ENCODE data around the gene PDLIM5.
"Not testable (repeated sequence)": the region's sequence is repeated elsewhere in the genome, so short reads cannot be mapped to it uniquely, and the experiment has no call there.

The PDLIM5 gene

DNA sequence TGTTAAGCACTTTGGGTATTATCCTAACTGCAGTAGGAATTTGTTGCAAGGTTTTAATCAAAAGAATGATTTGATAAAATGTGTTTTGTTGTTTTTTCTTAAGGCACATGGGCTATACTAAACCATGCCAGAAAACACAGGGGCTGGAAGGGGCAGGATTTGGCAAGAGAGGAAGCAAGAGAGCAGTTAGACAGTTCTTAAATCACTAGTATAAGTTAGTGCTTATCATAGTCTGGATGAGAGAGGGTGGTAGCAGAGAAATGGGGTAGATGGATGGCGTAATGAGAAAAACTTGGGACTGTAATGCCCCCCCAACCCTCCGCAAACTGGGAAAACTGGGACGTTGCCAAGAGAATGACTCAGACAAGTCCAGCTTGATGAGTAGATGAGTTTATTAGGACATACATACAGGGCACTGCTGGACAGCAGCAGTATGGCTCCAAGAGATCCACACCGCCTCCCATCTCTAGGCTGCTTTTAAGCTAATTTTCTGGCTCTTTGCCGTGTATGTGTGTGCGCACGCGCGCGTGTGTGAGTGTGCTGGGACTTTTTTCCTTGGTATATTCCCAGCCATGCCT lies 151.5 kb downstream of the PDLIM5 start:
- no peak for DNase-seq (ENCODE audit: low read depth)

DNA sequence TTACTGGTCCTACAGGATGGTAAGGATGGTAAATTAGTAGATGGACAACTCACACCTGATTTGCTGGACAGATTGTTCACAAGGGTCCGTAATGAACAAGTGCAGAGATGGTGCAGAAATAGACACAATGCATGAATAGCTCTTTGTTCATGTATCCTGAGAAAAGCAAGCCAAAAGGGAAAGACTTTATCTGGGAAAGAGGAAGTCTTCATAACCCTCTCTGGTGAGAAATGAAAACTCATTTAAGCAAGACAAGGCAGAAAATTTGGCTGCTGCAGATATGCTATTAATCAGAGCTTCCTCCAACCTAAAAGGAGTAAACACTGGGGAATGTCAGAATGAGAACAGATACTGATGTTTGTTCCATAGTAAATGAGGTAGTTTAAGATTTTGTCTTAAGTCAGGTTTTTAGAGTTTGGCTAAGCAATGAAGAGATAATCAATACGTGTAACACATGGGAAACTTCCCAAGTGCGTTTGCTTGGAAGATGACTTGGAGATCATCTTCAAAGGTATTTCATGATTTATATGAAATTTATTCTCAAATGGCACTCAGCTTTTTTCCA lies 153.6 kb downstream of the PDLIM5 start:
- DNase-seq (ENCODE audit: low read depth) = no peak

DNA sequence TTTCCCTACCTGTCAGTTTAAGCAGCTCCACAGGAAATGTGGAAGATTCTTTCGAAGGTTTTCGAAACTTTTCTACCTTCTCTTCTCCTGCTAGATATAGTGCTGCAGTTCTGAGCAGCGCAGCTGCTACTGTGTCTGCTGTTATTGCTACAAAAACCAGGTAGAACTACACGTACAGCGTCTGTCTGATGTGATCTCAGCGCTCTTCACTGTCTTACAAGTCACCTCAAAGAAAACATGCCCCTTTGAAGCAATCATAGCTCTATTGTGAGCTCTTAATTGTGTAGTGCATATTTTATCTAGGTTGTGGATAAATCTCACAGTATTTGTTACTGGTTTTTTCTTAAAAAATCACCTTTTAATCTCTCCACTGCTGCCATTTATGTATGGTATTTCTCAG lies 158.4 kb downstream of the PDLIM5 start:
- no peak for DNase-seq (ENCODE audit: low read depth)

DNA sequence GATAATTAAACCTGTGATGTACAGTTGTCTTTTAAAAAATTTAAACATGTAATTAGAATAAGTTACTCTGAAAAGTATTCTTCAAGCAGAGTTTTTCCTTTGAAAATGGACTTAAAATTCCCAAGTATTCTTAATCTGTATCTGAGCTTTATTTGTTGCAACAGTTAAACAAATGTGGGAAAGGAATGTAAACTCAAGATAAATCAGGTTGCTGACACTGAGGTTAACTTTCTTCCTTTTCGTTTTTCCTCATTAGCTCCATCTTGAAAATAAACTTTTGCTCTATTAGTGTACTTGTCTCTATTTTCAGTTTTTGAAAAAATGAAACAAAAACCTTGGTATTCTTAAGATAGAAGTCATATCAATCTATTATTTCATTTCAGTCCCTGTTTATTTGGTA lies 161.5 kb downstream of the PDLIM5 start:
- DNase-seq (ENCODE audit: low read depth) = no peak

DNA sequence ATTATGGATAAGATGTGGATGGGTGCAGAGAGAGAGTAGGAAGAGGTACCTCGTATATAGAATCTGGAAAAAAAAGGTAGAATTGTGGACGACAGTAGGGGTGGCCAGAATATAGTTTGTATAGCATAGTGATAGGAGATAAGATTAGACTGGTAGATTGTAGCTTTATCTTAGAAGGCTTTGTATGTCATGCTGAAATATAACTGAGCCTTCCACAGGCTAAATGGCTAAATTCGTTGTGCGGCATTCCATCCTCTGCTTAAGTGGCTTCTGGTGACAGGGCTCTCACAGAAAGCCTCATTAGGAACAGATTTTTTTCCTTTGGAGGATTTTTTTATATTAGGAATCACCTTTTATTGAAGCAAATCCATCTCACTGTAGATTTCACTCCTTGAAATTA lies 163.7 kb downstream of the PDLIM5 start:
- DNase-seq (ENCODE audit: low read depth) = no peak

DNA sequence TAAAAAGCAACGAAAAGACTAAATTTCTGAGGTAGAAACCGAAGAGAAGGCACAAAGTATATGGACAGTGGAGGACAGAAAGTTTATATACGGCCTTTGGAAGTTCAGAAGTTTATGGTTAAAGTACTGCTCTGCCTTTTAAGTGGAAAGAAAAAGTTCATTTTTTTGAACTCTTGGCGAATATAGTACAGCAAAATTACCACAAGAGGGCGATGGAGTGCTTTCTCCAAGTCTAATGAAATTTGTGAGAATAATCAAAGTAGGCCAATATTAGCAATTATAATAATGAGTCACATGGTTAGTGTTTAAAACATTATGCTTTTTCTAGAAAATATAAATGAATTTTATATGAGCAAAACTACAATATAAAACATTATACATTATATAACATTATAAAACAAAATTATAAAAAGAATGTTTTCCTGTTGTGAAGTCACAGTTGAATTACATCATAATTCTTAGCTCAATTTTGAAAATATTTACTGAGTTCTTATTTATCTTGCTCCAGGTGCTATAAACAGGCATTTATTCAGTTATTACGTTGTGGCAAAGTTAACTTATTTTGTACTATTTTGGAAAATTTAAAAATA lies 169.8 kb downstream of the PDLIM5 start:
- DNase-seq (ENCODE audit: low read depth) = peak; percentile 9

DNA sequence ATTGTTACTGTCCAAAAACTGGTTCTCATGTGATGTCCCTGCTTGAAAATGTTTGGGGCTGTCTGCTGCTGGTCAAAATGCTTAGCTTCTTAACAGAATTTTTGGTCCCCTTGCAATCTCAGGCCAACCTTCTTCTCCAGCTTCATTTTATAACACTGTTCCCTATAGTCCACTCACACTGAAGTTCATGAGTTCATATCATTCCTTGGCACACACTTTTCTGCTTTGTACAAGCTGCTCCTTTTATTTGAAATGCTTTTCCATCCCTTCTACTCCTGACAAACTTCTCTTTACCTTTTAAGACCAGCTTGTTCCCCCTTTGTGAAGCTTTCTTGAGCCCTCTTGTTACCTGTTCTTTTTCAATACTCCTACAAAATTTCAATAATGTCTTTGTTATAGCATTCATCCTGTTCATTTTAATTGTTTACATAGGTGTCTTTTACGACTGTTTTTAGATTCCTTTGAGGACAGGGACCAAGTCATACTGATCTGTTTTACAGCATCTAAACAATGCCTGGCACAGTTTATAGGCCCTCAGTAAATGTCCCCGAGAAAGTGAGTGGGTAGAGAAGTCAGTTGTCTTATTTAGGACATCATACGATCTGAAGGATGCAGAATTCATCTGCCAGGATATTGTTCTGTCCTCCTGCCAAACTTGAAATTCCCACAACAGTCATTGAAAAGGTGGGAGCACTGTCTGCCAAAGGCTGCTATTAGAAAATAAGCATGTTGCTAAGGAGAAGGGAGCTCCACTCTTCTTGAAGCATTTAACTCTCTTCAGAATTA lies 171.6 kb downstream of the PDLIM5 start:
- no peak for DNase-seq (ENCODE audit: low read depth)

DNA sequence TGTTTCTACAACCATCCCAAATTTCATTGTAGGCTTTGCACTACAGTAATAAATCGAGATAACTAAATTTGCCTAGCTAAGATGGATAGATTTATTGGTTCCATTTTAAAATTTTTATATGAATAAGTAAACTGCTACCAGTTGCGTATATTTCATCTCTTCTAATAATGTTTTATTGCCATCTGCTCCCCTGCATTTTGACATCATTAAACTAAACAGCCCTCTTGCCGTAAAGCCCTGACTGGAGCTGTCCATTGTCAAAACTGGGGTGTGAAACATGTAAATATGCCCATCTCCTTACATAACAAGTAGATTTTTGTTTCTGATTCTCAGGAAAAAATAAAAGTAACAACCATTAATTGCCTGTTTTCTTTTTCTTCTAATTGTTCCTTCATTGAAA lies 175.2 kb downstream of the PDLIM5 start:
- no peak for DNase-seq (ENCODE audit: low read depth)

DNA sequence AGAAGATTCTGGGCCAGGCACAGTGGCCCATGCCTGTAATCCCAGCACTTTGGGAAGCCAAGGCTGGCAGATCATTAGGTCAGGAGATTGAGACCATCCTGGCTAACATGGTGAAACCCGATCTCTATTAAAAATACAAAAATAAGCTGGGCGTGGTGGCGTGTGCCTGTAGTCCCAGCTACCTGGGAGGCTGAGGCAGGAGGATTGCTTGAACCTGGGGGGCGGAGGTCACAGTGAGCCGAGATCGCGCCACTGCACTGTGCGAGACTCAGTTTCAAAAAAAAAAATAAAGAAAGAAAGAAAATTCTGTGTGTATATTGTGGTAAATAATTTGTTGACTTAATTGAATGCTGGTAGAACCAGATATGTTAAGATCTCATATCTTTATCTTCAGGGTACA lies 177.3 kb downstream of the PDLIM5 start:
- DNase-seq (ENCODE audit: low read depth) = not testable (repeated sequence)

DNA sequence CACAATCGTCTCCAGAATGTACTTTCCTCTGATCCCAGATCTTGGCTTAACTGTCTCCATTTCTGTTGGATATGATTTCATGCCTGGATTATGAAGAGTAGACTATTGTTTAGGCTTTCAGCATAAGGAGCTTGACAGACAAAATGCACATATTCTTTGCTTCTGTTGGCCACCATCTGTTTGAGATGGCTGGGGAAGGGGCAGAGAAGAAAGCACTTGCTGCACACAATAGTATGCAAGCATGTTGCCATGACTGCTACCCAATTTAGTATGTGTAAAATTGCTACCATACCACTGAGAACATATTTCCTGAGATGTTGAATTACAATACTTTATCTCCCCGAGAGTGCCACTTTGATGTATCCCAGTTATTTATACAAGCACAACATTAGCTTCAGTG lies 178.1 kb downstream of the PDLIM5 start:
- DNase-seq (ENCODE audit: low read depth) = no peak

DNA sequence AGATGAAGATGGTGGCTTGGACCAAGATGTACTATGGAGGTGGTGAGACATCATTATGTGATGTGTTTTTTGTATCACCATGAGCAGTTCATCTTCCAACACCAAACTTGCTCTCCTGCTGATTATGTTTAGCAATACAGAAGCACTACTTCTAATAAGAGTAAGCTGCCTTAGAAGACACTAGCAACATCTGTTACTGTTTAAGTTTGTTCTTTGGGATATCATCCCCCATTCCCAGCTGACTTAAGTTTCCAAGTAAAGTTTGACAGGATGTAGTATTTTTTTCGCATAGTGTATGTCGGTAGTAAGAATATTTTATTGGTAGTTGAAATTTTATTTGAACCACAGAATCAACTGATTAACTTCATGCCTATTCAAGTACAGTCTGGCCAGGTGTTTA lies 182.5 kb downstream of the PDLIM5 start:
- no peak for DNase-seq (ENCODE audit: low read depth)

DNA sequence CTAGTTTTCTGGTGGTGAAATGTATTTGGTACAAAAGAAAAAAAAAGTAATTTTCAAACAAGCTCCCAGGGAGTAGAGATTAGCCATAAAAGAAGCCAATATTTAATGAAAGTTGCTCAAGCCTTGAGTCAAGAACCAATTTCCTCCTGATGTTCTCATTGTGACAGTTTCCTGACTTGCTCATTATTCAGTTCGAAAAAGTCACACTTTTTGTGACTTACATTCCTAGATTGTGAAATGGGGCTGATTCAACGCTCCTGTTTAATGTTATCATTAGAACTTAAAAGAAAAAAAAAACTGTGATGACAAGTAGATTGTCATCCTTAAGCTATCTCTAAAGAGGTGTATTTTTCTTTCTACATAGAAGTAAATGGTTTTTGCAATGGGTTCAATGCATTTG lies 183.4 kb downstream of the PDLIM5 start:
- DNase-seq (ENCODE audit: low read depth) = no peak

DNA sequence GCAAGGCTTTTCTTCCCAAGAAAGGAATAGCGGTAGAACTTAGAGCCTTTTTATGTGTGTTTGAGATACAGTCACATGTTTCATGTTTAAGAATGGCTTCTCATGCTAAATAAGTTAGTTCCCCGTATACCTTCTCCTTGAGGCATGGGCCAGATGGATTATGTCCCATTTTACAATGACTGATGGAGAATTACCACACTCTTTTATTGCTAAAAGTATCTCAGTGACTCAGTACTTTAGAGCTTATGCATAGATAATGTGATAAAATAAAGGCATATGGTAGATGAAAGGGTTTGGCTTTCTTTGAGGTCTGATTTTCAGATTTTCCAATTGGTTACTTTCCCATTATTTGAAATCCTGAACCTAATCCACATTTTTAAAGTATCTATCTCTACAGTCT lies 184.3 kb downstream of the PDLIM5 start:
- no peak for DNase-seq (ENCODE audit: low read depth)

DNA sequence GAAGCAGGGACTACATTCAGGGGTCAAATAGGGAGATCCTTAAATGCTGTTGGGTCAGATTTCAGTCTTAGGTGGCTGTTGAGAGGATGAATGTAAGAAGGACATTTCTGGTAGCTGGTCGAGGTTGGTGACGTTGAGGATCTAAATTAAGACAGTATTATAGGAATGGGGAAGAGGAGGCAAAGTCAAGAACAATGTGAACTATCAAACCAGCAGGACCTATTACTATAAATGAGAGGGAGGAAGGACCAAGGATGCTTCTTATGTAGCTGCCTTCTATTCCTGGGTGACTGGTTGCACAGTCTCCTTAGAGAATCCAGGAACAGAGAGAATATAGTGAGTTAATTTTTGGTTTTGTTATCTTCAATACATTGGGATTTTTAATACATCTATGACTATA lies 187.6 kb downstream of the PDLIM5 start:
- DNase-seq (ENCODE audit: low read depth) = no peak

DNA sequence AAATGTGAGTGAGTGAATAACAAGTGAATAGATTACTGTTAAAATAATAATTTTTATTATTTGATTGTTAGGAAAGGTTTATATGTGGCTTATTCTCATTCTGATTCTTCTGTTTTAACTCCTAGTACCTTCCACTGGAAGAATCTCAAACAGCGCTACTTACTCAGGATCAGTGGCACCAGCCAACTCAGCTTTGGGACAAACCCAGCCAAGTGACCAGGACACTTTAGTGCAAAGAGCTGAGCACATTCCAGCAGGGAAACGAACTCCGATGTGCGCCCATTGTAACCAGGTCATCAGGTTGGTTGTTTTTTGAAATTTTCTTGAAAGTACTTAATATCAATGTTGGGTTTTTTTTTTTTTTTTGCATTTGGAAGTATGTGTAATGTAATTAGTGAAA lies 188.4 kb downstream of the PDLIM5 start:
- no peak for DNase-seq (ENCODE audit: low read depth)

DNA sequence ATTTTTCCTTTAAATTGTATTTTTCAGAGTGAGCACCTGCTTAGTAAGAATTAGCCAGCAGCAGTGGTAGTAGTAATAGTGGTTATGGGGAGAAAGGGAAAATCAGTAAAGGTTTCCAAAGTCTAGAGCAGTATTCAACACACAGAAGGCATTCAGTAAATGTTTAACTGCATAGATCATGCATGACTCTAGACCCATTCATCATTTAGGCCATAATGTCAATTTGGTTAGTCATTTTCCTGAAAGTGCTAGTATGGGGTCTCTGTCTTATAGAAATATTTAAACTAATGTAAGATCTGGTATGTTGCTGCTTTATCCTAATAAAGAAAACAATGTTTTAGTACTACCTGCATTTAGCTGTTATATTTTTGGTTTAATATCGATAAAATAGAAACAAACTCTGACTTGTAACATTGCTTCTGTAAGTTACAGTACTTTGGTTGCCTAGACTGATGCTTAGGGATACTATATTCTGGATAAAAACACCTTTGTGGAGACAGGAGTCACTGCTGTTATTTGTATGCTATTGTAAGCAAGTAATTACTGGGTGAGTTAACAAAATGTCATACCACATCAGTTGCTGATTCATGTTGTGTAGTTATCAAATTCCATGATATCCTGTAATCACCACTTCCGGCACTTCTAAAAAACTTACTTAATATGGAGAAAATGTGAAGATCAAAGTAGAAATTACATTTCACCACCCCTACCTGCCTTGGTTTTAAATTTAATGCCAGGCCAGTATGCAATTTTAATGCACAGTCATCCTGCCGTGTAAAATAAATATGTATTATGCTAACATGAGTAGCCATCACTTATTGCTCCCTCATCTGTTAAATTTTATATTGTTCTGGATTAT lies 190.2 kb downstream of the PDLIM5 start:
- no peak for DNase-seq (ENCODE audit: low read depth)

DNA sequence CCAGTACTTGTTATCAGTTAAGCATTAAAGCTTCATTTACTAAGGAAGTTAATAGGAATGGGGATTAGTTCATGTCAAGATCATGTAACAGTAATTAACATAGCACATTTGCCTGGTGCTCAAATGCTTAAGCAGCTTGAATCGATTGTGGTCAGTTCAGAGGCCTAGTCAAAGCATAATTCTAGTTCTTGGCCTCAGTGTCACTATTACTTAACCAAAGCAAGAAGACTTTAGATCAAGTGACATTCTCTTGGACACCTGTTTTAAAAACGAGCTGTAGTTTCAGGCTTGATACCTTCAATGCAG lies 190.8 kb downstream of the PDLIM5 start:
- DNase-seq (ENCODE audit: low read depth) = no peak

DNA sequence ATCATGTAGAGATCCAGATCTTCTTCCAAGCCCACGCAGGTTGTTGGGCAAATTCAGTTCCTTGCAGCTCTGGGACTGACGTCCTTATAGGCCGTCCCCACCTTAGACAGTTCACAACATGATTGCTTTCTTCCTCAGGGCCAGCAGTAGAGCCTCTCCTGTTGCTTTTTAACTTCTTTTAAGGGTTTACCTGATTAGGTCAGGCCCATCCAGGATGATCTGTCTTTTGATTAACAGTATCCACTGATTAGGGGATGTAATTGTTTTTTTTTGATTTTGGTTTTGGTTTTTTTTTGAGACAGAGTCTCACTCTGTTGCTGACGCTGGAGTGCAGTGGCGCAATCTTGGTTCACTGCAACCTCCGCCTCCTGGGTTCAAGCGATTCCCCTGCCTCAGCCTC lies 197.0 kb downstream of the PDLIM5 start:
- no peak for DNase-seq (ENCODE audit: low read depth)

DNA sequence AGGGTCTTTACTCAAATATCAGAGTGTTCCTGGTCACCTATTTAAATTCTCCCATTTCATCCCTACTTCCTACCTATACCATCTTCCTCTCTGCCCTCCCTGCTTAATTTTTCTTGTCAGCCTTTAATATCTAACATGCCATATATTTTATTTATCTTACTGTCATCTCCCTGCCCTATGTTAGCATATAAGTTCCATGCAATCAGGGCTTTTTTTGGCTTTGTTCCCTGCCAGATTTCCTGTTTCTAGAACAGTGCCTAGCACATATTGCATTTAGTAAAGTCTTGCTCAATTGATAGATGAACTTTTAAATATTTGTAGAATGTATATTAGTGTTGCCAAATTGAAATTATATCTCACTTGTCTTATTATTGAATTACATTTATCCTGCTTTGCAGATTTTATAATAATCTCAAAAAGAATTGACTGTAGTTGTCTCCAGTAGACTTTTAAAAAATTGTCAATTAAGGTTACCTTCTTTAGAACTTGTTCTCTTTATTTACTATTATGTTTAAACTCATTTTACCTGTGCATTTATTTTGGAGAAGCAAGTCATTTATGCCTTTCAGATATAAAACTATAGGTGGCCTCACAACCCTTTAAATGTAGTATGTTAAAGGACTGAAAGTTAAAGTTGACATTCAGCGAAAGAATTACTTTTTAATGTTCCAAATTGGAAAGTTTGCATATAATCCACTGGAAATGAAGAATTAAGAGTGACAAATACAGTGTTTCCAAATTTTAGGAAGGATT lies 197.8 kb downstream of the PDLIM5 start:
- DNase-seq (ENCODE audit: low read depth) = no peak

DNA sequence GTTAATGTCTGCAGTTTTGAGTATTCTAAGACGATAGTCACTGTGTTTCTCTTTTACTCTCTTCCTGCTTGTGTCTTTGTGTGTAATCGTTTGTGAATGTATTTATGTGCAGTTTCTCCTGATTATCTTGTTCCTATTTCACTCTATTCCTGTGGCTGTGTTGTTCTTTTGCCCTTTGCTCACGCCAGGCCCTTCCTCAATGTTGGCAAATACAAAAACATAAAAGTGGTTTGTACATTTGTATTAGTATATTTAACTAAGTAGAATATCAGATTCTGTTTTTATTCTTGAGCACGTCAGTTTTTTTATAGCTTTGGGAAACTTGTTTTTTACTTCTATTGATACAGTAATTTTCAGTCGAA lies 198.4 kb downstream of the PDLIM5 start:
- no peak for DNase-seq (ENCODE audit: low read depth)

DNA sequence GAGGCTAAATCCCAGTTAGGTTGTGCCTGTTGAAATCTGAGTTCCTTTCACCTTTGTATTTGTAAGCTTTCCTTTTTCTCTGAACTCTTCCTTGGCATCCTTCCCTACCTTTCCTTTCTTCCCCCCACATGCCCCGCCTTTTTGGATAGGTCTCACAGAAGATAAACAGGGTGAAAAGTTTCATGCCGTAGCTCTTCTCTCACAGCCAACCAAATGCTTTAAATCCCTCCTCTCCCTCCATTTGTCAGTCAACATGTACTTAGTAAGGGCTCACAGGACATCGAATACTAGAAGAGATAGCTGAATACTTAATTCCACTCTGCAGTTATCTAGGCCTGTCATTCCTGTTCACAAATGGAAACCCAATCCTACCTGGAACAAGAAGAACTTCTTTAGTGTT lies 198.9 kb downstream of the PDLIM5 start:
- no peak for DNase-seq (ENCODE audit: low read depth)

DNA sequence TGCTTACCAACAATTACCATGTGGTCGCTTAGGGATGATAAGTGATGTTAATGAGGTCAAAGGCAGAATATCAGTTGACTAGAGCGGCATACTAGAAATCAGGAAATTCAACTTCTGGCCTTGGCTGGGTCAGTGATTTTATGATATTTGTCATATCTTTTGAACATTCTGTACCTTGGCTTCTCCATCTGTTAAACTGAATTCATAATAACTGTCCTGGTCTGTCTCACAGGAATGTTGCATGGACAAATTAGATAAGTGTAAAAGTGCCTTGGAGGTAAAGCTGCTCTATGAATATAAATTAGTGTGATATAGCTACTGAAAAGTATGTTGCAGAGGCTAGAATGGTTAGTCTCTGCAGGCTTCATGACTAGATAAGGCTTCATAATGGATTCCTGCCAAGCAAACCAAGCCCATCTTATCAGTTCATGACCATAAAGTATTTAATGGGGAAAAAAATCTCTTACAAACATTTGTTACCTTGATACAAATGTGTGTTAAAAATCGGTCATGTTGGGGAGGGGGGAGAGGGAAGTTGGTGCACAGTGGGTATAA lies 201.4 kb downstream of the PDLIM5 start:
- no peak for DNase-seq (ENCODE audit: low read depth)

Data from activated T-cell treated with anti-CD3 and anti-CD28 coated beads for 24 hours (primary cell).